ENCODE results near the gene NEGR1. TPM values are rescaled to one million over a fixed set of nuclear protein-coding genes. Genes with fewer than 3 reads are reported as not detected.

NEGR1 gene
- total RNA-seq, 1 experiment from 2014 or later, result 2.9 TPM

- Mint-ChIP-seq H3K4me1 (peaks cover 10% of the 10 kb centered on the region), H3K9me3 (no peaks in the 10 kb centered on the region), H3K4me3 (no peak overlapping the region), H3K27ac (no peak overlapping the region), H3K36me3 (no peaks in the 10 kb centered on the region), H3K27me3 (ENCODE audit: low read depth) (peaks cover 16% of the 10 kb centered on the region)
- ATAC-seq (no peak), DNase-seq (ENCODE audit: low spot score) (no peak)
- no peak for TF ChIP-seq SMAD4 (CRISPR knock-in tag; IDR thresholded peaks at IDR 0.05)
- TF ChIP-seq ZNF219 (CRISPR knock-in tag; IDR thresholded peaks at IDR 0.05; ENCODE audit: borderline replicate concordance), result no peak
- no peak for TF ChIP-seq ATF2 (CRISPR knock-in tag; IDR thresholded peaks at IDR 0.05; ENCODE audit: borderline replicate concordance, low read depth)
- no peak for TF ChIP-seq EMX1 (CRISPR knock-in tag; IDR thresholded peaks at IDR 0.05)
- TF ChIP-seq FOXJ3 (CRISPR knock-in tag; IDR thresholded peaks at IDR 0.05; ENCODE audit: borderline replicate concordance), result no peak
- ChIA-PET CTCF (no interaction called here), POLR2A (no interaction called here)
Observed at GRCh38 chr1:72280711-72281110, 1.6 kb downstream of the NEGR1 start.

- Mint-ChIP-seq H3K27ac (no peak overlapping the region), H3K27me3 (ENCODE audit: low read depth) (peaks cover 16% of the 10 kb centered on the region), H3K4me1 (peaks cover 10% of the 10 kb centered on the region), H3K36me3 (no peaks in the 10 kb centered on the region), H3K9me3 (no peaks in the 10 kb centered on the region), H3K4me3 (no peak overlapping the region)
- ChIA-PET CTCF (no interaction called here), POLR2A (no interaction called here)
- TF ChIP-seq IRF2 (CRISPR knock-in tag; IDR thresholded peaks at IDR 0.05; ENCODE audit: borderline replicate concordance, low read depth), result no peak
- TF ChIP-seq AR (CRISPR knock-in tag; IDR thresholded peaks at IDR 0.05), result no peak
- TF ChIP-seq PRDM15 (CRISPR knock-in tag; IDR thresholded peaks at IDR 0.05), result no peak
- no peak for TF ChIP-seq TP53 (CRISPR knock-in tag; IDR thresholded peaks at IDR 0.05)
- no peak for TF ChIP-seq ZNF219 (CRISPR knock-in tag; IDR thresholded peaks at IDR 0.05; ENCODE audit: borderline replicate concordance)
- DNase-seq (ENCODE audit: low spot score) (no peak), ATAC-seq (no peak)
Observed at GRCh38 chr1:72280131-72280530, 2.2 kb downstream of the NEGR1 start.

- POLR2A ChIA-PET, result no interaction called here
- no peak overlapping the region for H3K4me3 Mint-ChIP-seq
- H3K4me1 Mint-ChIP-seq, result peaks cover 10% of the 10 kb centered on the region
- no peaks in the 10 kb centered on the region for H3K9me3 Mint-ChIP-seq
- H3K27ac Mint-ChIP-seq, result no peak overlapping the region
- ATAC-seq (no peak), DNase-seq (ENCODE audit: low spot score) (no peak)
- no peak for TF ChIP-seq OVOL2 (CRISPR knock-in tag; IDR thresholded peaks at IDR 0.05; ENCODE audit: borderline replicate concordance)
- no peak for TF ChIP-seq IRF1 (CRISPR knock-in tag; IDR thresholded peaks at IDR 0.05)
- peaks cover 16% of the 10 kb centered on the region for H3K27me3 Mint-ChIP-seq (ENCODE audit: low read depth)
- H3K36me3 Mint-ChIP-seq, result no peaks in the 10 kb centered on the region
- CTCF ChIA-PET, result no interaction called here
Observed at GRCh38 chr1:72278461-72278860, 3.9 kb downstream of the NEGR1 start.
